ENCODE measurements around the gene EPB41L4B. TPM values are rescaled to one million over a fixed set of nuclear protein-coding genes. Genes with fewer than 3 reads are reported as not detected.

Gene EPB41L4B
- total and polyA plus RNA-seq, 2 donors = 1.2 to 6.0 TPM

DNA sequence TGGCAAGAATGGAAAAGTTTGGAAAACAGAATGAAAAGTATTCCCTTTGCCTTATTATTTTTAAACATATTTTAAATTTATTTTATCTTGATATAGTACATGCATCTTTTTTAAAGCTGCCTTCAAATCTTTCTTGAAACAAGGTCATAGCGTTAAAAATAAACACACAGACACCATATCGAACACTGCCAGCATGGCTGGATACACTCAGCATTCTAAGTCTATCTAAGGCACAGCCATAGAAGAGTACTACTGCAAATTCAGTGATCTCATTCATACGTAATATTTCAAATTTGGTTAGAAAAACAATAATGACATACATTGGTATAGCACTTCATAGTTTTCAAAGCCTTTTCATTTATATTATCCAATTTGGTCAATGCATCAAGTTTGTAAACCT lies 57.5 kb downstream of the EPB41L4B start:
- WGBS = 76% methylated on average over 3 of the region's 3 CpGs
- Histone ChIP-seq H3K4me1 (ENCODE audit: insufficient read depth) (no peaks in the 10 kb centered on the region), H3K27ac (ENCODE audit: low read depth) (no peak overlapping the region), H3K36me3 (ENCODE audit: insufficient read depth) (no peaks in the 10 kb centered on the region), H3K4me3 (ENCODE audit: low read depth, low read length) (no peak overlapping the region)
- DNase-seq (ENCODE audit: extremely low spot score) = no peak

GRCh38 chr9:109258481-109259302 lies 62.2 kb downstream of the EPB41L4B start:
- no peak for DNase-seq (ENCODE audit: extremely low spot score)
- Histone ChIP-seq H3K4me1 (ENCODE audit: insufficient read depth) (peaks cover 1% of the 10 kb centered on the region), H3K4me3 (ENCODE audit: low read depth, low read length) (no peak overlapping the region), H3K36me3 (ENCODE audit: insufficient read depth) (no peaks in the 10 kb centered on the region), H3K27ac (ENCODE audit: low read depth) (no peak overlapping the region)
- WGBS = 32% methylated on average over 11 of the region's 11 CpGs

GRCh38 chr9:109256336-109256735 lies 64.5 kb downstream of the EPB41L4B start:
- DNase-seq (ENCODE audit: extremely low spot score) = no peak
- no peak overlapping the region for H3K4me3 ChIP-seq (ENCODE audit: low read depth, low read length)
- peaks cover 1% of the 10 kb centered on the region for H3K4me1 ChIP-seq (ENCODE audit: insufficient read depth)
- H3K27ac ChIP-seq (ENCODE audit: low read depth) = no peak overlapping the region
- WGBS = 90% methylated on average over 10 of the region's 10 CpGs
- H3K36me3 ChIP-seq (ENCODE audit: insufficient read depth) = no peaks in the 10 kb centered on the region

DNA sequence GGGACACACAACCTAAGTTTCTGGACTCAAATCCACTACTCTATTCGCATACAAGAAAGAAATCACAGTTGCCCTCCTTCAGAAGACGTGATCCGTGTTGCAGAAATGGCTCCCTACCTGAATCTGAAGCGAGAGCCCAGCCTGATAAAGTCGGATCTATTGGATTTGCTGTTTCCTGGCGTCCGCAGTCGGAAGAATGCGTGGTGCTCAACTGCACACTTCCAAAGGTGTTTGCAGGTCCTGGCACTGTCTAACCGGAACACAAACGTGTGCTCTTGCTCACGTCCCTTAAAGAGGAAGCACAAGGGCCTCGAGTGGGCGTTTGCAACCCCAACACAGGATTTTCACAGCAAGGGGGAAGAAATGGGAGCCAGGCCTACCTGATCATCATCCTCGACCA lies 65.5 kb downstream of the EPB41L4B start:
- 85% methylated on average over 15 of the region's 15 CpGs for WGBS
- Histone ChIP-seq H3K36me3 (ENCODE audit: insufficient read depth) (no peaks in the 10 kb centered on the region), H3K27ac (ENCODE audit: low read depth) (no peak overlapping the region), H3K4me1 (ENCODE audit: insufficient read depth) (peaks cover 1% of the 10 kb centered on the region), H3K4me3 (ENCODE audit: low read depth, low read length) (no peak overlapping the region)
- DNase-seq (ENCODE audit: extremely low spot score) = no peak

- no peaks in the 10 kb centered on the region for H3K36me3 ChIP-seq (ENCODE audit: insufficient read depth)
- no peak overlapping the region for H3K4me3 ChIP-seq (ENCODE audit: low read depth, low read length)
- no peak for DNase-seq (ENCODE audit: extremely low spot score)
- 79% methylated on average over 4 of the region's 4 CpGs for WGBS
- H3K4me1 ChIP-seq (ENCODE audit: insufficient read depth) = peaks cover 1% of the 10 kb centered on the region
- no peak overlapping the region for H3K27ac ChIP-seq (ENCODE audit: low read depth)
Measured at GRCh38 chr9:109254317-109254716, 66.5 kb downstream of the EPB41L4B start.

- H3K4me1 ChIP-seq (ENCODE audit: insufficient read depth) = peaks cover 1% of the 10 kb centered on the region
- H3K27ac ChIP-seq (ENCODE audit: low read depth) = no peak overlapping the region
- H3K36me3 ChIP-seq (ENCODE audit: insufficient read depth) = no peaks in the 10 kb centered on the region
- DNase-seq (ENCODE audit: extremely low spot score) = no peak
- H3K4me3 ChIP-seq (ENCODE audit: low read depth, low read length) = no peak overlapping the region
- WGBS = 71% methylated on average over 7 of the region's 7 CpGs
Measured at GRCh38 chr9:109253637-109254284, 67.1 kb downstream of the EPB41L4B start.

DNA sequence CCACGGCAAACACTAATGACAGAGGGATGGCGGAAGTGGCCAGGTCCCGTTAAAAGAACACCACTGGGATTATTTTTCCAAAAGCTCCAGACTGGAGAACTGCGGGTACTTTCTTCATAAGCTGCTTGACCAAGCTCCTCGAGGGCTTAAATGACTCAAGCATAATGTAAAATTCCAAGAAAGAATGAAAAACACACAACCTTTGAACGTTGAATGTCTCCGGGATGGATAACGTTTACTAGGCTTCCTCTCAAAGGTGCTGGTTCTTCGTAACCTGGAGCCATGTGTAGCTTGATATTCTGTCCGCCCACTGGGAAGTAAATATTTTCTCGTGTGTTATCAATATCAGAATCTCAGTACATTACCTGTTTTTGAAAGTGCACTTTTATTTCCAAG lies 67.6 kb downstream of the EPB41L4B start:
- no peak overlapping the region for H3K27ac ChIP-seq (ENCODE audit: low read depth)
- H3K4me1 ChIP-seq (ENCODE audit: insufficient read depth) = peaks cover 1% of the 10 kb centered on the region
- H3K36me3 ChIP-seq (ENCODE audit: insufficient read depth) = no peaks in the 10 kb centered on the region
- no peak overlapping the region for H3K4me3 ChIP-seq (ENCODE audit: low read depth, low read length)
- no peak for DNase-seq (ENCODE audit: extremely low spot score)
- 93% methylated on average over 11 of the region's 11 CpGs for WGBS

DNA sequence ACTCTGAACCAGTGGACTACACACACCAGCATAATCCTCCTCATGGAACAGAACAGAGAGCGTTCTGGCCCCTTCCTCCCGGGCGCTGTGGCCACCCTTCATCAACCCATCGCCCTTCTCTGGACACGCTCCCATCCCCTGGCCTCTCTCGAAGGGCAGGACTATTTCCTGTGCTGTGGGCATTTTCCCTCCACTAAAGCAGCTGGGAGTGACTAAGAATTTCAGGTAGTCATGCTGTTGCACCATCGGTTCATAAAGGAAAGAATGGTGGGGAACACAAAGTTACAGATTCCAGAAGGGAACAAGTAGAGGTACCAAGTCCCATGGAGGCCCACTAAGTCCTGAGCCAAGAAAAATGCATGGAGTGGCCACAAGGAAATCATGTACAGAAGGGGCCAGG lies 68.6 kb downstream of the EPB41L4B start:
- no peak overlapping the region for H3K4me3 ChIP-seq (ENCODE audit: low read depth, low read length)
- H3K27ac ChIP-seq (ENCODE audit: low read depth) = no peak overlapping the region
- WGBS = 98% methylated on average over 7 of the region's 7 CpGs
- DNase-seq (ENCODE audit: extremely low spot score) = no peak
- H3K4me1 ChIP-seq (ENCODE audit: insufficient read depth) = peaks cover 1% of the 10 kb centered on the region
- H3K36me3 ChIP-seq (ENCODE audit: insufficient read depth) = no peaks in the 10 kb centered on the region

GRCh38 chr9:109251776-109252106 lies 69.1 kb downstream of the EPB41L4B start:
- 84% methylated on average over 5 of the region's 5 CpGs for WGBS

GRCh38 chr9:109251080-109251775 lies 69.6 kb downstream of the EPB41L4B start:
- H3K4me1 ChIP-seq (ENCODE audit: insufficient read depth) = peaks cover 1% of the 10 kb centered on the region
- no peak overlapping the region for H3K4me3 ChIP-seq (ENCODE audit: low read depth, low read length)
- H3K27ac ChIP-seq (ENCODE audit: low read depth) = no peak overlapping the region
- DNase-seq (ENCODE audit: extremely low spot score) = no peak
- WGBS = 71% methylated on average over 10 of the region's 10 CpGs
- no peaks in the 10 kb centered on the region for H3K36me3 ChIP-seq (ENCODE audit: insufficient read depth)

More at GRCh38 chr9:109251776-109252106, 69.1 kb downstream of the EPB41L4B start:
- H3K4me3 ChIP-seq (ENCODE audit: low read depth, low read length) = no peak overlapping the region
- peaks cover 1% of the 10 kb centered on the region for H3K4me1 ChIP-seq (ENCODE audit: insufficient read depth)
- H3K36me3 ChIP-seq (ENCODE audit: insufficient read depth) = no peaks in the 10 kb centered on the region
- no peak for DNase-seq (ENCODE audit: extremely low spot score)
- H3K27ac ChIP-seq (ENCODE audit: low read depth) = no peak overlapping the region

- Histone ChIP-seq H3K36me3 (ENCODE audit: insufficient read depth) (no peaks in the 10 kb centered on the region), H3K27ac (ENCODE audit: low read depth) (no peak overlapping the region), H3K4me3 (ENCODE audit: low read depth, low read length) (no peak overlapping the region), H3K4me1 (ENCODE audit: insufficient read depth) (peaks cover 1% of the 10 kb centered on the region)
- WGBS = 89% methylated on average over 3 of the region's 3 CpGs
- DNase-seq (ENCODE audit: extremely low spot score) = no peak
Measured at GRCh38 chr9:109250771-109251079, 70.1 kb downstream of the EPB41L4B start.

DNA sequence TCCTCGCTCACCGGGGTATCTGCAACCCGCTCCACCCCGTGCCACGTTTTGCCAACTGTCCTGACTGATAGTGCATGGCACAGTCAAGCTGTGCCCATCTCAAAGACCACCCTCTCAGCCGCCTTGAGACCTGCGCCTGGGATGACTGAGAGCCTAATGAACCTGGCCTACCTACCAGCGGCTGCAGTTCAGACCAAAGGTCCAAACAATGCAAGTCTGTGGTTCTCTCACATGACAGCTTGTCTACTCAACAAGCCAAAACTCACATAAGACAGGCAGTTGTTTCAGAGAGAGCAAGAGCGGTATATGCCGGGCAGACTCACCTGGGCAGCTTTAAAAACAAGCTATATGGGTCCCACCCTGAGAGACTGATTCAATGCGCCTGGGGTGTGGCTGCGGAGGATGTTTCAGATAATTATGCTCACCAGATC lies 70.5 kb downstream of the EPB41L4B start:
- DNase-seq (ENCODE audit: extremely low spot score) = no peak
- Histone ChIP-seq H3K4me3 (ENCODE audit: low read depth, low read length) (no peak overlapping the region), H3K4me1 (ENCODE audit: insufficient read depth) (peaks cover 1% of the 10 kb centered on the region), H3K27ac (ENCODE audit: low read depth) (no peak overlapping the region), H3K36me3 (ENCODE audit: insufficient read depth) (no peaks in the 10 kb centered on the region)
- WGBS = 94% methylated on average over 12 of the region's 12 CpGs

DNA sequence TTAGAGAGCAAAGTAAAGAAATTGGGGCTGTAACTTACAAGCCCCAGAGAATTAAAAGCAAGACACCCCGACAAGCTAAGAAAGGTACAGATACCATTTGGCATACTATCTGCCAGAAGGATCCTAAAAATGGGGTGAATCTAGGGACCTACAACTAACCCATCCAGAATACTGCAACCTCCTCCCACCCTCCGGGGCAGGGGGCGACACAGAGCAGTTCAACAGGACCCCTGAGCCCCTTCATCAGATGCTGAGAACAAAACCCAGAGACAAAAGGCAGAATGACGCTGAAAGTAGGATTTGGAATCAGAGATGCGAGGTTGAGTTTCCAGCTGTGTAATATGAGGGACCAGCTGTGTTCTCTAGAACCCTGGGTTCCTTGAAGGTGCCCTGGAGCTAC lies 71.2 kb downstream of the EPB41L4B start:
- DNase-seq (ENCODE audit: extremely low spot score) = no peak
- Histone ChIP-seq H3K4me3 (ENCODE audit: low read depth, low read length) (no peak overlapping the region), H3K4me1 (ENCODE audit: insufficient read depth) (peaks cover 1% of the 10 kb centered on the region), H3K27ac (ENCODE audit: low read depth) (no peak overlapping the region), H3K36me3 (ENCODE audit: insufficient read depth) (no peaks in the 10 kb centered on the region)
- WGBS = 88% methylated on average over 5 of the region's 5 CpGs

GRCh38 chr9:109248133-109248581 lies 72.7 kb downstream of the EPB41L4B start:
- DNase-seq (ENCODE audit: extremely low spot score) = no peak
- H3K36me3 ChIP-seq (ENCODE audit: insufficient read depth) = no peaks in the 10 kb centered on the region
- 71% methylated on average over 7 of the region's 7 CpGs for WGBS
- no peaks in the 10 kb centered on the region for H3K4me1 ChIP-seq (ENCODE audit: insufficient read depth)
- H3K27ac ChIP-seq (ENCODE audit: low read depth) = no peak overlapping the region
- H3K4me3 ChIP-seq (ENCODE audit: low read depth, low read length) = no peak overlapping the region

Measured in urinary bladder (tissue), 4 donors.